ENCODE results near the gene ADRA2B. TPM values are rescaled to one million over a fixed set of nuclear protein-coding genes. Genes with fewer than 3 reads are reported as not detected.
A peak's percentile ranks its signal among the peaks of the same experiment; 100 is the strongest.

Gene ADRA2B
- total RNA-seq, 1 donor from 2014 or later = 2.9 TPM

GRCh38 chr2:96105994-96106715 is 10.2 kb downstream of the ADRA2B start:
- Histone ChIP-seq H3K27me3 (ENCODE audit: low read depth) (no peaks in the 10 kb centered on the region), H3K36me3 (no peaks in the 10 kb centered on the region), H3K4me1 (peaks cover 74% of the 10 kb centered on the region), H3K4me3 (no peak overlapping the region), H3K27ac (replicated peaks) (peak overlapping the region; percentile 16), H3K9me3 (replicated peaks) (peaks cover 15% of the 10 kb centered on the region)
- intact Hi-C loops (cut with micrococcal nuclease) = no loop called here
- TF ChIP-seq, protein P1, sequence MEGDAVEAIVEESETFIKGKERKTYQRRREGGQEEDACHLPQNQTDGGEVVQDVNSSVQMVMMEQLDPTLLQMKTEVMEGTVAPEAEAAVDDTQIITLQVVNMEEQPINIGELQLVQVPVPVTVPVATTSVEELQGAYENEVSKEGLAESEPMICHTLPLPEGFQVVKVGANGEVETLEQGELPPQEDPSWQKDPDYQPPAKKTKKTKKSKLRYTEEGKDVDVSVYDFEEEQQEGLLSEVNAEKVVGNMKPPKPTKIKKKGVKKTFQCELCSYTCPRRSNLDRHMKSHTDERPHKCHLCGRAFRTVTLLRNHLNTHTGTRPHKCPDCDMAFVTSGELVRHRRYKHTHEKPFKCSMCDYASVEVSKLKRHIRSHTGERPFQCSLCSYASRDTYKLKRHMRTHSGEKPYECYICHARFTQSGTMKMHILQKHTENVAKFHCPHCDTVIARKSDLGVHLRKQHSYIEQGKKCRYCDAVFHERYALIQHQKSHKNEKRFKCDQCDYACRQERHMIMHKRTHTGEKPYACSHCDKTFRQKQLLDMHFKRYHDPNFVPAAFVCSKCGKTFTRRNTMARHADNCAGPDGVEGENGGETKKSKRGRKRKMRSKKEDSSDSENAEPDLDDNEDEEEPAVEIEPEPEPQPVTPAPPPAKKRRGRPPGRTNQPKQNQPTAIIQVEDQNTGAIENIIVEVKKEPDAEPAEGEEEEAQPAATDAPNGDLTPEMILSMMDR (IDR thresholded peaks at IDR 0.05; ENCODE audit: borderline replicate concordance) = no peak
- DNase-seq = no peak

- Histone ChIP-seq H3K36me3 (no peaks in the 10 kb centered on the region), H3K4me1 (peaks cover 74% of the 10 kb centered on the region), H3K27me3 (ENCODE audit: low read depth) (no peaks in the 10 kb centered on the region), H3K4me3 (no peak overlapping the region), H3K27ac (replicated peaks) (peak overlapping the region; percentile 81), H3K9me3 (replicated peaks) (peaks cover 15% of the 10 kb centered on the region)
- TF ChIP-seq, protein P1 (IDR thresholded peaks at IDR 0.05; ENCODE audit: borderline replicate concordance) = no peak
- DNase-seq = no peak
- intact Hi-C loops (cut with micrococcal nuclease) = no loop called here
These were observed 11.0 kb downstream of the ADRA2B start for GRCh38 chr2:96105152-96105915.

- no peak for DNase-seq
- Histone ChIP-seq H3K9me3 (replicated peaks) (peaks cover 15% of the 10 kb centered on the region), H3K4me1 (peaks cover 74% of the 10 kb centered on the region), H3K36me3 (no peaks in the 10 kb centered on the region), H3K4me3 (no peak overlapping the region), H3K27me3 (ENCODE audit: low read depth) (no peaks in the 10 kb centered on the region), H3K27ac (replicated peaks) (peak overlapping the region; percentile 81)
- intact Hi-C loops (cut with micrococcal nuclease) = no loop called here
- TF ChIP-seq, protein P1 (IDR thresholded peaks at IDR 0.05; ENCODE audit: borderline replicate concordance) = no peak
These were observed 11.9 kb downstream of the ADRA2B start for GRCh38 chr2:96104487-96104861.

GRCh38 chr2:96103761-96104486 is 12.4 kb downstream of the ADRA2B start:
- DNase-seq = peak; percentile 48
- no peaks in the 10 kb centered on the region for H3K36me3 ChIP-seq
- H3K4me1 ChIP-seq = peaks cover 74% of the 10 kb centered on the region
- H3K27ac ChIP-seq (replicated peaks) = peak overlapping the region; percentile 81
- TF ChIP-seq, protein P1 (IDR thresholded peaks at IDR 0.05; ENCODE audit: borderline replicate concordance) = no peak
- no peaks in the 10 kb centered on the region for H3K27me3 ChIP-seq (ENCODE audit: low read depth)
- H3K9me3 ChIP-seq (replicated peaks) = peaks cover 15% of the 10 kb centered on the region
- H3K4me3 ChIP-seq = no peak overlapping the region
- intact Hi-C loops (cut with micrococcal nuclease) = no loop called here

DNA sequence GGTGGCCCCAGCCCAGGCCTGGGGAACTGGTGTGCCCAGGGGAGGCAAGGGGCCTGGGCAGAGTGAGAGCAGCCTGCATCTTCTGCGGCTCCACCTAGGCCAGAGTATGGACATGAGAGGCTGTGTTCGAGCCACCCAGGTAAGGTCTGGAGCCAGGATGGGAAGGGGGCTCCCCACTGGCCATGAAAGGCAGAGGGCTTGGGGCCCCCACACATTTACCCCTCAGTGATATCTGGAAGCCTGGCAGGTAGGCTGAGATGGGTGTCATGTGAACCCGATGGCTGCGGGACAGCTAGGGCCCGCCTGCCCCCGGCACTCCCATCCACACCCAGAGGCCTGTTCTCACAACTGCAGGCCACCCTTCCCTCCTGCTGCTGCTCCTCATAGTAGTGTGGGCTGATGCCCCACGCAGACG is 13.2 kb downstream of the ADRA2B start:
- no peak for DNase-seq
- Histone ChIP-seq H3K36me3 (no peaks in the 10 kb centered on the region), H3K27me3 (ENCODE audit: low read depth) (no peaks in the 10 kb centered on the region), H3K9me3 (replicated peaks) (peaks cover 15% of the 10 kb centered on the region), H3K4me3 (no peak overlapping the region), H3K27ac (replicated peaks) (peak overlapping the region; percentile 78), H3K4me1 (peaks cover 74% of the 10 kb centered on the region)
- TF ChIP-seq, protein P1 (IDR thresholded peaks at IDR 0.05; ENCODE audit: borderline replicate concordance) = no peak
- intact Hi-C loops (cut with micrococcal nuclease) = no loop called here

Data from left ventricle myocardium inferior (tissue), 1 donor.